CD4-positive, alpha-beta T cell treated with Interferon gamma for 1 hour (primary cell): ENCODE results near the gene TMEM259.

Experiments used
- DNase-seq: peaks from one replicate; pipeline ENCODE4 v3.0.0-alpha.2; 2020

TMEM259 gene

GRCh38 chr19:1015061-1015781 lies 5.7 kb downstream of the TMEM259 start:
- DNase-seq: no peak

GRCh38 chr19:1014161-1015060 lies 6.5 kb downstream of the TMEM259 start:
- no peak for DNase-seq

- DNase-seq: no peak
These were observed 7.7 kb downstream of the TMEM259 start for GRCh38 chr19:1013218-1013617.

- DNase-seq: no peak
These were observed 8.6 kb downstream of the TMEM259 start for GRCh38 chr19:1012334-1012733.

- DNase-seq: no peak
These were observed 9.0 kb downstream of the TMEM259 start for GRCh38 chr19:1011831-1012333.

- DNase-seq: no peak
These were observed 10.1 kb downstream of the TMEM259 start for GRCh38 chr19:1010586-1011510.

GRCh38 chr19:1009981-1010538 lies 10.9 kb downstream of the TMEM259 start:
- DNase-seq: no peak

- DNase-seq: no peak
These were observed 11.6 kb downstream of the TMEM259 start for GRCh38 chr19:1009041-1009980.

GRCh38 chr19:1008268-1009040 lies 12.5 kb downstream of the TMEM259 start:
- no peak for DNase-seq

- DNase-seq: no peak
These were observed 13.3 kb downstream of the TMEM259 start for GRCh38 chr19:1007399-1008251.

GRCh38 chr19:1006711-1007398 lies 14.1 kb downstream of the TMEM259 start:
- no peak for DNase-seq

GRCh38 chr19:1004803-1005664 lies 15.9 kb downstream of the TMEM259 start:
- no peak for DNase-seq

- no peak for DNase-seq
These were observed 16.6 kb downstream of the TMEM259 start for GRCh38 chr19:1004204-1004802.

GRCh38 chr19:1003283-1003682 lies 17.6 kb downstream of the TMEM259 start:
- no peak for DNase-seq

GRCh38 chr19:1002600-1002999 lies 18.3 kb downstream of the TMEM259 start:
- DNase-seq: no peak

GRCh38 chr19:1001538-1002166 lies 19.3 kb downstream of the TMEM259 start:
- DNase-seq: peak; percentile 60
